Stimulated activated CD8-positive, alpha-beta memory T cell treated with anti-CD3 and anti-CD28 coated beads, Interleukin-15, amount 100 ng/mL, for 24 hours (primary cell): ENCODE results near the gene DAB1.

Source experiments
- DNase-seq: peaks from one replicate; pipeline ENCODE4 v3.0.0-alpha.2; 2020; ENCODE audit warnings: low read depth

Gene DAB1

GRCh38 chr1:57072401-57073110 lies 351.3 kb downstream of the DAB1 start:
- DNase-seq: no peak

GRCh38 chr1:57067863-57068262 lies 356.0 kb downstream of the DAB1 start:
- no peak for DNase-seq

GRCh38 chr1:57066980-57067610 lies 356.8 kb downstream of the DAB1 start:
- DNase-seq: no peak

GRCh38 chr1:57065442-57065841 lies 358.4 kb downstream of the DAB1 start:
- no peak for DNase-seq

- no peak for DNase-seq
These were observed 359.3 kb downstream of the DAB1 start for GRCh38 chr1:57064379-57065140.

GRCh38 chr1:57063406-57064125 lies 360.3 kb downstream of the DAB1 start:
- no peak for DNase-seq

GRCh38 chr1:57061369-57061768 lies 362.5 kb downstream of the DAB1 start:
- DNase-seq: no peak

- DNase-seq: no peak
These were observed 363.4 kb downstream of the DAB1 start for GRCh38 chr1:57060451-57060850.

GRCh38 chr1:57058652-57059501 lies 365.0 kb downstream of the DAB1 start:
- DNase-seq: no peak

GRCh38 chr1:57048856-57049255 lies 375.0 kb downstream of the DAB1 start:
- DNase-seq: no peak

GRCh38 chr1:57046462-57046861 lies 377.4 kb downstream of the DAB1 start:
- no peak for DNase-seq

- no peak for DNase-seq
These were observed 382.0 kb downstream of the DAB1 start for GRCh38 chr1:57041901-57042300.

- no peak for DNase-seq
These were observed 383.0 kb downstream of the DAB1 start for GRCh38 chr1:57040811-57041210.

- no peak for DNase-seq
These were observed 386.9 kb downstream of the DAB1 start for GRCh38 chr1:57036641-57037579.

GRCh38 chr1:57034713-57035112 lies 389.1 kb downstream of the DAB1 start:
- DNase-seq: no peak

- DNase-seq: no peak
These were observed 390.4 kb downstream of the DAB1 start for GRCh38 chr1:57033222-57034001.

GRCh38 chr1:57026624-57027354 lies 397.1 kb downstream of the DAB1 start:
- DNase-seq: no peak

GRCh38 chr1:57024855-57025254 lies 399.0 kb downstream of the DAB1 start:
- DNase-seq: no peak

GRCh38 chr1:57024428-57024827 lies 399.4 kb downstream of the DAB1 start:
- no peak for DNase-seq
